ENCODE measurements around the gene MMP14. TPM values are rescaled to one million over a fixed set of nuclear protein-coding genes. Genes with fewer than 3 reads are reported as not detected.
"Not testable (repeated sequence)": the region's sequence is repeated elsewhere in the genome, so short reads cannot be mapped to it uniquely, and the experiment has no call there.

Gene MMP14
- 302 to 306 TPM (median 304 TPM) in 3 replicates for total RNA-seq

DNA sequence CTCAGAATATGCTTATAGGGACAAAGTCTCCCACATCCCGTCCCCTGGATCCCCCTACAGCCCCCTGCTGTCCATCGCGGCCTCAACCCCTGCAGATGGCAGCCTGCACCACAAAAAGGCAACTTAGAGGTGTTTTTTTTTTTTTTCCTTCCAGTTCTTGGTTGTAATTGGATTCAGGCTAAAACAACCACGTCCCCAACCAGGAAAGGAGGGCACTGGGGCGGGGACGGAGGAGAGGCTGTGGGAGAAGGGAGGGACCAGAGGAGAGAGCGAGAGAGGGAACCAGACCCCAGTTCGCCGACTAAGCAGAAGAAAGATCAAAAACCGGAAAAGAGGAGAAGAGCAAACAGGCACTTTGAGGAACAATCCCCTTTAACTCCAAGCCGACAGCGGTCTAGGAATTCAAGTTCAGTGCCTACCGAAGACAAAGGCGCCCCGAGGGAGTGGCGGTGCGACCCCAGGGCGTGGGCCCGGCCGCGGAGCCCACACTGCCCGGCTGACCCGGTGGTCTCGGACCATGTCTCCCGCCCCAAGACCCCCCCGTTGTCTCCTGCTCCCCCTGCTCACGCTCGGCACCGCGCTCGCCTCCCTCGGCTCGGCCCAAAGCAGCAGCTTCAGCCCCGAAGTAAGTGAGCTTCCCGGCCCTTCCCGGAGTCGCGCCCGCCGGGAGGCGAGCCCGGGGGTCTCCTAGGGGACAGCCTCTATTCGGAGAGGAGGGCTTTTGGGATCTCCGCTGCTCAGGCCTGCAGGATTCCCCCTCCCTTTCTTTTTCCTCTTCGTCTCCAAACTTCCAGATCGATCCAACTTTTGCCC, at the start of gene MMP14:
Gene MMP14 (plus strand): TSS at position 285 of the 813 bp plus-strand sequence. CDS start 233 bp downstream, at position 518.
- peak in 1 of 2 experiments; percentile 66 for DNase-seq (ENCODE audit: low spot score in 2 of 2, unreplicated experiment in 2 of 2)
- peaks cover 13% of the 10 kb centered on the region for H3K36me3 Mint-ChIP-seq
- peak within 1 kb of the TSS; percentile 98 for H3K4me3 Mint-ChIP-seq
- H3K27me3 Mint-ChIP-seq (ENCODE audit: low read depth): no peaks in the 10 kb centered on the region
- H3K27ac Mint-ChIP-seq: peak within 1 kb of the TSS; percentile 98
- H3K4me1 Mint-ChIP-seq: peaks cover 35% of the 10 kb centered on the region
- TF ChIP-seq, protein P1, sequence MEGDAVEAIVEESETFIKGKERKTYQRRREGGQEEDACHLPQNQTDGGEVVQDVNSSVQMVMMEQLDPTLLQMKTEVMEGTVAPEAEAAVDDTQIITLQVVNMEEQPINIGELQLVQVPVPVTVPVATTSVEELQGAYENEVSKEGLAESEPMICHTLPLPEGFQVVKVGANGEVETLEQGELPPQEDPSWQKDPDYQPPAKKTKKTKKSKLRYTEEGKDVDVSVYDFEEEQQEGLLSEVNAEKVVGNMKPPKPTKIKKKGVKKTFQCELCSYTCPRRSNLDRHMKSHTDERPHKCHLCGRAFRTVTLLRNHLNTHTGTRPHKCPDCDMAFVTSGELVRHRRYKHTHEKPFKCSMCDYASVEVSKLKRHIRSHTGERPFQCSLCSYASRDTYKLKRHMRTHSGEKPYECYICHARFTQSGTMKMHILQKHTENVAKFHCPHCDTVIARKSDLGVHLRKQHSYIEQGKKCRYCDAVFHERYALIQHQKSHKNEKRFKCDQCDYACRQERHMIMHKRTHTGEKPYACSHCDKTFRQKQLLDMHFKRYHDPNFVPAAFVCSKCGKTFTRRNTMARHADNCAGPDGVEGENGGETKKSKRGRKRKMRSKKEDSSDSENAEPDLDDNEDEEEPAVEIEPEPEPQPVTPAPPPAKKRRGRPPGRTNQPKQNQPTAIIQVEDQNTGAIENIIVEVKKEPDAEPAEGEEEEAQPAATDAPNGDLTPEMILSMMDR (IDR thresholded peaks at IDR 0.05; ENCODE audit: unreplicated experiment): no peak
- no peaks in the 10 kb centered on the region for H3K9me3 Mint-ChIP-seq

DNA sequence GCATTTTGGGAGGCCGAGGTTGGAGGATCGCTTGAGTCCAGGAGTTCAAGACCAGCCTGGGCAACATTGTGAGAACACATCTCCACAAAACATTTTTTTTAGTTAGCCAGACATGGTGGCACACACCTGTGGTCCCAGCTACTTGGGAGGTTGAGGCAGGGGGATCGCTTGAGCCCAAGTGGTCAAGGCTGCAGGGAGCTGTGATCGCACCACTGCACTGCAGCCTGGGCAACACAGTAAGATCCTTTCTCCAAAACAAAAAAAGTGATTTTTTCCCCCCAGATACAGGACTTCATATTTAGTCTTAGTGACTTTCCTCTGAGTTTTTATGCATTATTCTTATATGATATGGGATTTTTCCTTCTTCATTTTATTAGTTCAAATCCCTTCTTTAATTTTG, 49.7 kb upstream of the MMP14 start:
- Mint-ChIP-seq H3K36me3 (no peaks in the 10 kb centered on the region), H3K27ac (no peak overlapping the region), H3K4me3 (no peak overlapping the region), H3K9me3 (no peaks in the 10 kb centered on the region), H3K4me1 (peaks cover 7% of the 10 kb centered on the region), H3K27me3 (ENCODE audit: low read depth) (no peaks in the 10 kb centered on the region)
- TF ChIP-seq, protein P1 (IDR thresholded peaks at IDR 0.05; ENCODE audit: unreplicated experiment): no peak
- no peak for DNase-seq (ENCODE audit: low spot score in 2 of 2, unreplicated experiment in 2 of 2)

DNA sequence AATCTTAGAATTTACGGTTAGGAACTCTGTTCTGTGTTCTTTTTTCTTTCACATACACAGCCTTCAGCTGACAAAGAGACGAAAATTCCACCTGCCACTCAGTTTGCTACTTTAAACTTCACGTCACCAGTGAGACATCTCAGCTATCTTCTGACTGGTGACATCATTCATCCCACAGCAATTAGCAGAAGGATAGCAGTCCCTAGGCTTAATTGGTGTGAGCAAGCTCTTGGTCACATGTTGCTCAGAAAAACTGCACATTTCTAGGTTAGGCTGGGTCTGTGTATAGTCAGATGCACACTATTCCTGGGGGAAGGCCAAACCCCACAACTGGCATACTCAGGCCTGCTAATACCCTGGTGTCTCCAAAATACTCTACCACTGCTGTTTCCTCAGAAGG, 45.1 kb upstream of the MMP14 start:
- Mint-ChIP-seq H3K4me1 (peaks cover 7% of the 10 kb centered on the region), H3K27me3 (ENCODE audit: low read depth) (peaks cover 1% of the 10 kb centered on the region), H3K36me3 (no peaks in the 10 kb centered on the region), H3K27ac (peak overlapping the region; percentile 41), H3K4me3 (no peak overlapping the region), H3K9me3 (peaks cover 3% of the 10 kb centered on the region)
- DNase-seq (ENCODE audit: low spot score in 2 of 2, unreplicated experiment in 2 of 2): no peak
- TF ChIP-seq, protein P1 (IDR thresholded peaks at IDR 0.05; ENCODE audit: unreplicated experiment): no peak

DNA sequence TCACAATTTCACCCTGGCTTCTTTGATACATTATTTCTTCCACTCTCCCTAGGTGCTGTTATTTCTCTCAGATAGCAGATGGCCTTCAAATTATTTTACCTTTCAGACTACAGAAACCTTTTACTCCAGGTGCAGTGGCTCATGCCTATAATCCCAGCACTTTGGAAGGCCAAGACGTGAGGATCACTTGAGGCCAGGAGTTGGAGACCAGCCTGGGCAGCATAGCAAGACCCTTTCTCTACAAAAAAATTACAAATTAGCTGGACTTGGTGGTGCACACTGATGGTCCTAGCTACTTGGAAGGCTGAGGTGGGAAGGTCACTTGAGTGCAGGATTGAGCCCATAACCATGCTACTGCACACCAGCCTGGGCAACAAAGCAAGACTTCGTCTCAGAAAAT, 44.2 kb upstream of the MMP14 start:
- peaks cover 7% of the 10 kb centered on the region for H3K4me1 Mint-ChIP-seq
- peaks cover 1% of the 10 kb centered on the region for H3K27me3 Mint-ChIP-seq (ENCODE audit: low read depth)
- no peak overlapping the region for H3K4me3 Mint-ChIP-seq
- no peaks in the 10 kb centered on the region for H3K36me3 Mint-ChIP-seq
- TF ChIP-seq, protein P1 (IDR thresholded peaks at IDR 0.05; ENCODE audit: unreplicated experiment): no peak
- DNase-seq (ENCODE audit: low spot score in 2 of 2, unreplicated experiment in 2 of 2): no peak
- peaks cover 3% of the 10 kb centered on the region for H3K9me3 Mint-ChIP-seq
- no peak overlapping the region for H3K27ac Mint-ChIP-seq

DNA sequence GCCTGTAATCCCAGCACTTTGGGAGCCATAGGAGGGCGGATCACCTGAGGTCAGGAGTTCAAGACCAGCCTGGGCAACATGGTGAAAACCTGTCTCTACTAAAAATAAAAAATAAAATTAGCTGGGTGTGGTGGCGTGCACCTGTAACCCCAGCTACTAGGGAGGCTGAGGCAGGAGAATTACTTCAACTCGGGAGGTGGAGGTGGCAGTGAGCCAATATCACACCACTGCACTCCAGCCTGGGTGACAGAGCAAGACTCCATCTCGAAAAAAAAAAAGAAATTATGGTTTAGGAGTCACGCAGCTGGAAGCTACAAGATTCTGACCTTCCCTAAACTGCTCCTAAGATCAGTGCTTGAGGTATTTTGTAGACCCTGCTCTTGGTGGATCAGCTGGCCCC, 42.8 kb upstream of the MMP14 start:
- H3K4me1 Mint-ChIP-seq; DNase-seq (ENCODE audit: low spot score in 2 of 2, unreplicated experiment in 2 of 2); H3K27ac Mint-ChIP-seq; H3K4me3 Mint-ChIP-seq; H3K9me3 Mint-ChIP-seq; H3K27me3 Mint-ChIP-seq (ENCODE audit: low read depth); H3K36me3 Mint-ChIP-seq: not testable (repeated sequence)

DNA sequence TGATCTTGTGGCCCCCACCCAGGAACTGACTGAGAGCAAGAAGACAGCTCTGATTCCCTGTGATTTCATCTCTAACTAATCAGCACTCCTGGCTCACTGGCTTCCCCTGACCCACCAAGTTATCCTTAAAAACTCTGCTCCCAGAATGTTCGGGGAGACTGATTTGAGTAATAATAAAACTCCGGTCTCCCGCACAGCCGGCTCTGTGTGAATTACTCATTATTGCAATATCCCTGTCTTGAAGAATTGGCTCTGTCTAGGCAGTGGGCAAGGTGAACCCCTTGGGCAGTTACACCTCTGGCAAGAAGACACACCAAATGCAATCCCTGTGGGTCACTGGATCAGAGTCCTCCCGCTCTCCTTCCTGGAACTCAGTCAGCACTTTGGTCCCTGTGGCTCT, 42.4 kb upstream of the MMP14 start:
- H3K4me1 Mint-ChIP-seq: peaks cover 7% of the 10 kb centered on the region
- H3K27ac Mint-ChIP-seq: no peak overlapping the region
- H3K36me3 Mint-ChIP-seq: no peaks in the 10 kb centered on the region
- no peak overlapping the region for H3K4me3 Mint-ChIP-seq
- DNase-seq (ENCODE audit: low spot score in 2 of 2, unreplicated experiment in 2 of 2): no peak
- TF ChIP-seq, protein P1 (IDR thresholded peaks at IDR 0.05; ENCODE audit: unreplicated experiment): no peak
- peaks cover 3% of the 10 kb centered on the region for H3K9me3 Mint-ChIP-seq
- H3K27me3 Mint-ChIP-seq (ENCODE audit: low read depth): peaks cover 1% of the 10 kb centered on the region

Measured in mesothelial cell of epicardium (in vitro differentiated cells).